H4 (cell line): ENCODE measurements around the gene PREPL. TPM values are rescaled to one million over a fixed set of nuclear protein-coding genes. Genes with fewer than 3 reads are reported as not detected.
"Not testable (repeated sequence)": the region's sequence is repeated elsewhere in the genome, so short reads cannot be mapped to it uniquely, and the experiment has no call there.

Experiments
- DNase-seq: peaks from one replicate; pipeline ENCODE4 v3.0.0-alpha.2; 2015; ENCODE audit warnings: low spot score
- total RNA-seq: library from RNA; depleted of rRNA; stranded (reverse); fragments of >200 nt; shearing (Covaris generic); gene quantifications from 2 replicates; pipeline ENCODE4 v1.2.3, GENCODE V29; 2014

PREPL gene
- total RNA-seq, 1 experiment from 2014 or later = 31.1 TPM

GRCh38 chr2:44348400-44348799 lies 12.9 kb downstream of the PREPL start:
- DNase-seq = no peak

DNA sequence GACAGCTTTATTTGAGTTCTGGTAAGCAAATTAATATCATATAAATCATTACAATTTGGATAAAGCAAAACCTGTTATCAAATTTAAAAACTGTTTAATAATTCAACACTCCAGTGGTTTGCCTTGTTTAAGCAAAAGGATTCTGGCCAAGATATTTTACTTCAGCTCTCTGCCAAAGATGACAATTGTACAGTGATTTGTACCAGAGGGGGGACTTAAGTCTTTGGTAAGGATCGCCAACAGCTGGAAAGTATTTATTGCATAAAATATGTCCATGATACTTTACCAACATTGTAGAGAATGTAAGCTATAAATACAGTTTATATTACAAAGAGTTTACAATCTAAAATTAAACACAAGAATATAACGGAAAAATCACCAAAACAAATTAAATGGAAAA lies 13.8 kb downstream of the PREPL start:
- DNase-seq = no peak

DNA sequence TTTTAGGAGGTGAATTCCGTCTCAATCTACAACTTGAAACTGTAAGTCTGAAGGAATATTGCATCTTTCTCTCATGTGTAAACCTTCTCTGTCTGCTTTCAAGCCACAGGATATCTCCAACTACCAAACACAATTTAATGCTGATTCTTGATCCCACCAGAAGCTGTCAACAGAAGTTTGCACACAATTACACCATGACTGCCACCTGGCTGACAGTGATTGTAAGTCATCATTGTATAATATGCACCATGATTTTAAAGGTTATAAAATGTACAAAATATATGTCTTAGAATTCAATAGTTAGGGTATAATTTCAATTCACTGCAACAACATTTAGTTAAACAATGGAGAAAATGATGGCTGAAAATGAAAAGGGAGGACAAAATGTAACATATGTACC lies 18.4 kb downstream of the PREPL start:
- peak; percentile 21 for DNase-seq

- no peak for DNase-seq
Measured at GRCh38 chr2:44335806-44336538, 25.3 kb downstream of the PREPL start.

DNA sequence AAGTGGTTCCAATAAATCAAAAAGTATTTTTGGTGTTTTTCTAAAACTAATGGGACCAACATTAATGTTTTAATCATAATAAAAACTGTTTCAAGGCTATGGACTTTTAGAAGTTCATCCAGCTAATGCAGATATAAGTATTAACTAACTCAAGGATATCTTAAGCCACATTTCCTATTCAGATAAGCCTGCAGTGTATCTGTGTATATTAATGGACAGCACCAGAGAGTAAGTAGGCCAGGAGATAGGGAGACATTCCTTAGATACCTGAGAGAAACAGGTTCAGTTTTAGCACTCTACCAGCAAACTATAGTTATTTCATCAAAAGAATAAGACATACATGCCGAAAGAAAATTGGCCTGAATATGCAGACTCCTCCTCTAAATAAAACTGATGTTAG lies 27.3 kb downstream of the PREPL start:
- no peak for DNase-seq

- DNase-seq = no peak
Measured at GRCh38 chr2:44330801-44331200, 30.5 kb downstream of the PREPL start.

GRCh38 chr2:44329343-44329742 lies 32.0 kb downstream of the PREPL start:
- DNase-seq = no peak

DNA sequence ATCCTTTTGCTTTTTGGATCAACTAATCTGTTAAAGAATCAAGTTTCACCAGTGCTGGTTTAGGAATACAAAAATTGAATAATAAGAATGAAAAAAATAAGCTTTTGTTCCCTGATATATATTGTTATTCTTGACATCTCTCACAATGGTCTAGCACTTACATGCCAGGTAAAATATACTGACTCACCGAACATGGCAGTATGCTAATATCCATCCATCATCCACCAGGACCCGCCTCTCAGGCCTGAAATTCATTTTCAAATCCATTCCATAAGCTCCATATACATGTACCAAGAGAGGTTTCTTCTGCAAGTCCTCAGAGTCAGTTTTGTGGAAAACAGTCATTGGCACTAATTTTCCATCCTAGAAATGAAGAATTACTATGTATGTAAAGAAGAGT lies 32.5 kb downstream of the PREPL start:
- no peak for DNase-seq

DNA sequence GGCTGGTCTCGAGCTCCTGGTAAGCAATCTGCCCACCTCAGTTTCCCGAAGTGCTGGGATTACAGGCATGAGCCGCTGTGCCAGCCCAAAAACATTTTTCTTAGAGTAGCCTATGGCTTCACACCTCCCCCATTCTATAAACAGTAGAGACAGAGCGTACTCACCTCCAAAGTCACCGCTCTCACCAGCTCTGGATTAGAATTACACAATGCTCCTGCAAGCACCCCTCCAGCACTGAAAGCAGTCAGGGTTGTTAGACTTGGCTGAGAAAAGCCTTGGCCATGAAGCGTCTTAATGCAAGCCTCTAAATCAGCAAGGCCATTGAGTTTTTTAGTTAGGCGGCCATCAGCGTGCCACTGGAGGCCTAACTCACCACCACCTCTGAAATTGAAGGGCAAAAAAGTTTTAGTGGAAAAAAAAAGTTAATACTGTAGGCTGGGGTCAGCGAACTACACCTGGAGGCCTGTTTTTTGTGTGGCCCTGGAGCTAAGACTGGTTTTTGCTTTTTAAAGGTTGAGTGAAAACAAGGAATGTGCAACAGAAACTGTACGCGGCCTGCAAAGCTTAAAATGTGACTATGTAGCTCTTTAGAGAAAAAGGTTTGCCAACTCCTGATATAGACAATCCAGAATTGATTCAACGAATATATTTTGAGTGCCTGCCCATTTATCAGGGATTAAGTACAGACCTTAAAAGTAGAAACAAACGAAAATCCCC lies 34.6 kb downstream of the PREPL start:
- DNase-seq = no peak

GRCh38 chr2:44325897-44326296 lies 35.4 kb downstream of the PREPL start:
- no peak for DNase-seq

- peak; percentile 5 for DNase-seq
Measured at GRCh38 chr2:44324971-44325426, 36.3 kb downstream of the PREPL start.

DNA sequence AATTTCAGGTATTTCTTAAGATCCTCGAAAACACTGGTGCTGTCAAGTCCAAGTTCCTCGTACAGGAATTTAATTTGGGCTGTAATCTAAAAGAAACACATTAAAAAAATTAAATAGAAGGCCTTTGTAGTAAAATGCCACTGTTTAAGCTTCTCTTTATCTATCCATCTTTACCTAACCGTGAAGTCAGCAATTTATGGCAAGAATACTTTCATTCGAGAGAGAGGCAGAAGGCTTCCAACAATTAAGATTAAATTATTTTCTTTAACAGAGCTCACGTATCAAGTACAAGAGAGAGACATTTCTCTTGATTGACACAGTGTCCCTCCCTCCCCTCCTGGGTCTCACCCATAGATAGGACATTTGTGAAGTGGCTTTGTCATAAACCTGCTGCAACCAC lies 39.9 kb downstream of the PREPL start:
- no peak for DNase-seq

DNA sequence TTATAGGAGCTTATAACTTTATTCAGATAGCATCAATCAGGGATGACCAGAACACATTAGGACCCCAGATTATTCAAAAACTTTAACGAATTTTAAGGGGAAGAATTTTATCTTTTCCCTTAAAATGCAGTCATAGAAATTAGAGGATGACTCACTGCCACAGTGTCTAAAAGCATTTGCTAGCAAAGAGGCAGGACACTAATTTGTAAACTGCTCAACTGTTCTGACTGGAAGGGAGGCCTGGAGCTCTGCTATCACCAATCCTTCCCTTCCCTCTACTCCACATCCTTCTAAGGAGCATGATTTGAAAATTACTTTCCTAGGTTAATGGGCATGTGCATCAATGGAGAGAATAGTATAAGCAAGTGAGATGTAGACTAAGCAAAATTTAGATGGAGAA lies 40.5 kb downstream of the PREPL start:
- no peak for DNase-seq

DNA sequence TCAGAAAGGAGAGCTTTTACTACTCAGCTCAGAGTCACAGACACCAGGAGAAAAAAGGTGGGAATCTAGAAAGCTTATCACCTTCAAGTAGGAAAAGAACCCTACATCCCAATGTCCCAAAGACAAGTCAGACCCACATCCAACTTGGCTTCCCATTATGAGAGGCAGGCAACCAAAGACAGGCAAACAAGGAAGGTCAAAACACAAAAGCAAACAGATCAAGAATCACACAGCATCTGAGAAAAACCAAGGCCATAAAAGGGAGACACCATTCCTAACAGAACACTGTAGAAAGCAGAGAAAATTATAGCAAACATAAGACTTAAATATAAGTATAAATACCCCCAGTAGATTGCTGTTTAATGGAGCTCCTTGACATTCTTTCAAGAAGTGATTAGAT lies 45.3 kb downstream of the PREPL start:
- no peak for DNase-seq

GRCh38 chr2:44314362-44314761 lies 46.9 kb downstream of the PREPL start:
- DNase-seq = no peak

GRCh38 chr2:44310287-44310686 lies 51.0 kb downstream of the PREPL start:
- no peak for DNase-seq

DNA sequence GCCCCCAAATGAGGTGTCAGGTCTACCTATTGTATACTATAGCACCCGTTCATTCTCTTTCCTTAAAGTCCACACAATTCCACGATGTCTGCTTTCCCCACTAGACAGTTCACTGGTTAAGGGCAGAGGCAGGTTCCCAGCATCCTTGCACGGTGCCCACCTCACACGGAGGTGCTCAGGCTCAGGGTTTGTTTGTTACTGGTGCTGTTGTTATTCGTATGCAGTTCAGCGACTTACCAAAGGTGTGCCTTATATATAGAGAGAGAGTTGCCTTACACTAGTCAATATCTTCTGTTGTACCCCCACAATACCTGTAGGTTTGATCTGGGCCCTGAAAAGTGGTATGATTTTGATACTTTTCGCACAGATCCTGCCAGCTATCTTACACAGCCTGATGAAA lies 55.4 kb downstream of the PREPL start:
- no peak for DNase-seq

DNA sequence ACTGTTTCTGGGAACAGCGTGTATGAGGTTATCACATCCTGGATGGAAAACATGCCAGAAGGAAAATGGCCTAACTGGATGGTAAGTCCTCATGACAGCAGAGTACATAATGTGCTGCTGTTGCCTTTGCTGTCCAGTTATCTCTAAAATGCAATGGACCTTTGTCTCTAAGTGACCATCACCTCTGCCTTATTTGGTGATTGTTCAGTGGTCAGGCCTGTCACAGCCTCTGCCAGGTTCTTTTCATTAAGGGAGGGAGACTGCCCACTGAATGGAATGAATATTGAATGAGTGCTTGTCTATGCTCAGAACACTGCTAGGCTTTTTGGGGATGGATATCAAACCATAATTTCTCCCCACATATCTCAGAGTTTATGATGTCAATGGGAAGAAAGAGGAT lies 57.0 kb downstream of the PREPL start:
- DNase-seq = no peak

DNA sequence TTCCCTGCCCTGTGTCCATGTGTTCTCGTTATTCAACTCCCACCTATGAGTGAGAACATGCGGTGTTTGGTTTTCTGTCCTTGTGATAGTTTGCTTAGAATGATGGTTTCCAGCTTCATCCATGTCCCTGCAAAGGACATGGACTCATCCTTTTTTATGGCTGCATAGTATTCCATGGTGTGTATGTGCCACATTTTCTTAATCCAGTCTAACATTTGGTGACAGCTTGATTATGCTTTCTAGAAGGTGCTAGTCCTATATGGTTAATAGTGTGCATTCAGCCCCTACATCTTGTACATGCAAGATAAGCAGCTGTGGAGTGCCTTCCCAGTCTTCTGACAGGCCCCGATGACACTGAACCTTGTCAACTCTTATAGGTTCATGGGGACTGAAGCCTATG lies 57.5 kb downstream of the PREPL start:
- not testable (repeated sequence) for DNase-seq

- no peak for DNase-seq
Measured at GRCh38 chr2:44301111-44301510, 60.2 kb downstream of the PREPL start.

DNA sequence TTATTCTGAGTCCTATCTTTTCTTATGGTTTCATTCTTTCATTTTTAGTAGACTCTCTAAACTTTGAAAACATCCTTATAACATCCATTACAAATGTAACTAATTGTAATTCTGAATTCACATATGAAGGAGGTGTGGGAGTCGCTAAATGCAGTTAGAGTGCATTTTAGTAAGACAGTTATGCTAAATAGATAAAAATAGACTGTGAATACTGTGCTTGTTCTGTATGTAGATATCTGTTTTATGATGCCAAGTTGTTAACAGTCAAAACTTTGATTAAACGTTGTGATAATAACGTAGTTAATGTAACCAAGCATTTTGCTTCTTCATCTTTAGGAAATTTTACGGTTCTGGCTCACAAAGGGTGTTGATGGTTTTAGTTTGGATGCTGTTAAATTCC lies 61.7 kb downstream of the PREPL start:
- no peak for DNase-seq

DNA sequence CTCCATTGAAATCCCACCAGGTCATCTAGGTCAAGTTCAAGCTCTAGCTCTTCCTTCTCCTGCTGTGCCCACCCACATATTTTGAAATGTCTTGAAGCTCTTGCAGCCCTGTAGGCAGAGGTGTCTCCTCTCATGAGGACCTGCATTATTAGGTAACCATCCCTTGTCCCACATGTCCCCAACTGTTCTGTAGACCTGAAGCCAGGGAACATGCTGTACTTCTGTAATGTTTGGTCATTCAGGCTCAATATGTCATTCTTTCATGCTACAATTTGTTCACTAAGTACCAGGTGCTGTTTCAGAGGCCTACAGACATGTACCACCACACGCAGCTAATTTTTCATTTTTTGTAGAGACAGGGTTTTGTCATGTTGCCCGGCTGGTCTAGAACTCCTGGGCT lies 63.9 kb downstream of the PREPL start:
- no peak for DNase-seq

DNA sequence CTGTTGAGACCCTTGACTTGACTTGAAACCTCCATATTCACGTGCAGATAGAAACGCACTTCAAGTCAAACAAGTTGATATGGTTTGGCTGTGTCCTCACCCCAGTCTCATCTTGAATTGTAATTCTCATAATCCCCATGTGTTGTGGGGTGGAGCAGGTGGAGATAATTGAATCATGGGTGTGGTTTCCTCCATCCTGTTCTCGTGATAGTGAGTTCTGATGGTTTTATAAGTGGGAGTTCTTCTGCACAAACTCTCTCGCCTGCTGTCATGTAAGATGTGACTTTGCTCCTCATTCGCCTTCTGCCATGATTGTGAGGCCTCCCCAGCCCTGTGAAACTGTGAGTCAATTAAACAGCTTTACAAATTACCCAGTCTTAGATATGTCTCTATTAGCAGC lies 64.6 kb downstream of the PREPL start:
- DNase-seq = no peak
